GM21423 (cell line): ENCODE data around the gene GXYLT1.
"Not testable (repeated sequence)": the region's sequence is repeated elsewhere in the genome, so short reads cannot be mapped to it uniquely, and the experiment has no call there.

ENCODE experiments used
- ATAC-seq: cut with Tn5 transposase; IDR thresholded peaks from one replicate; pipeline ENCODE4 v1.9.1; 2021; ENCODE audit warnings: mild to moderate bottlenecking, moderate library complexity; ENCODE audit not compliant: unreplicated experiment

Gene GXYLT1

GRCh38 chr12:42144408-42145196, at the start of gene GXYLT1:
GXYLT1 (minus strand) TSS chr12:42144874; CDS start chr12:42144646, 228 bp downstream.
- peak; percentile 94 for ATAC-seq

DNA sequence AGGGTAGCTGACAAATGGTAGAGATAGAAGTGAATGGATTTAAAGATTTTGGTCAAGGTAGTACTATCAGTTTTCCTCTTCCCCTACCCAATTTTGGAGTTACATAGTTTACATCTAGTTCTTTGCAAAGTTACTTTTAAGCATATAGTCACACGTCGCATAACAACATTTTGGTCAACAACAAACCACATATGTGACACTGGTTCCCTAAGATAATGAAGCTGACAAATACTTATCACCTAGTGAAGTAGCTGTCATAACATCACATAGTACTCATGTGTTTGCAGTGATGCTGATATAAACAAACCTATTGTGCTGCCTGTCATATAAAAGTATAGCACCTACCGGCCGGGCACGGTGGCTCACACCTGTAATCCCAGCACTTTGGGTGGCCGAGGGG, 48.0 kb upstream of the GXYLT1 start:
- no peak for ATAC-seq

DNA sequence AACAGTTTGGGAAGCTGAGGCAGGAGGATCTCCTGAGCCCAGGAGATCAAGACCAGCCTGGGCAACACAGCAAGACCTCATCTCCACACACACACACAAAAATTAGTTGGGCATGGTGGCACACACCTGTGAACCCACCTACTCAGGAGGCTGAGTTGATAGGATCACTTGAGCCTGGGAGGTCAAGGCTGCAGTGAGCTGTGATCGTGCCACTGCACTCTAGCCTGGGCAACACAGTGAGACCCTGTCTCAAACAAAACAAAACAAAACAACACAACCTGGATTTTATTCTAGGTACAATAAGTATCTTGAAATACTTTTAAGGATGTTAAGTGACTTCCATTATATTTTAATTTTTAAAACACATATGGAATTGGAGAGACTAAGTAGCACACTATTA, 47.6 kb upstream of the GXYLT1 start:
- no peak for ATAC-seq

GRCh38 chr12:42190376-42190775, 45.7 kb upstream of the GXYLT1 start:
- ATAC-seq, result no peak

DNA sequence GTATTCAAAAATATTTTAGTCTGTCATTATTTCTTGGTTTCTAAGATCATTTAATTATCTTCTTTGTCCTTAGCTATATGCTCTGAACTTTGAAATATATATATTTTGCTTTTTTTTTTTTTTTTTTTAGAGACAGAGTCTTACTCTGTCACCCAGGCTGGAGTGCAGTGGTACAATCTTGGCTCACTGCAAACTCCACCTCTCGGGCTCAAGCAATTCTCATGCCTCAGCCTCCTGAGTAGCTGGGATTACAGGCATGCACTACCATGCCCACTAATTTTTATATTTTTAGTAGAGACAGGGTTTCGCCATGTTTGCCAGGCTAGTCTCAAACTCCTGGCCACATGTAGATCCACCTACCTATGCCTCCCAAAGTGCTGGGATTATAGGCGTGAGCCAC, 43.6 kb upstream of the GXYLT1 start:
- not testable (repeated sequence) for ATAC-seq

DNA sequence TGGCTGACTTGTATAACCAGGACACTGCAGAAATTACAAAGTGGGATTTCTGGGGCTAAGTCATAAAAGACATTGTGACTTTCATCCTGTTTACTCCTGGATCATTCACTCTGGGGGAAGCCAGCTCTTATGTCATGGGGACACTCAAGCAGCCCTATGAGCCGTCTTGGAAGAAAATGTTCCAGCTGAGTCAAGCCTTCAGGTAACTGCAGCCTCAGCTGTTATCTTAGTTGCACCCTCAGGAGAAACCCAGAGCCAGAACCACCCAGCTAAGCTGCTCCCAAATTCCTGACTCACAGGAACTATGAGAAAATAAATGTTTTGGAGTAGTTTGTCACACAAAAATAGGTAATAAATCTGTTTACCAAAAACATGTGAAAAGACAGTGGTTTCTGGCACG, 43.1 kb upstream of the GXYLT1 start:
- no peak for ATAC-seq

DNA sequence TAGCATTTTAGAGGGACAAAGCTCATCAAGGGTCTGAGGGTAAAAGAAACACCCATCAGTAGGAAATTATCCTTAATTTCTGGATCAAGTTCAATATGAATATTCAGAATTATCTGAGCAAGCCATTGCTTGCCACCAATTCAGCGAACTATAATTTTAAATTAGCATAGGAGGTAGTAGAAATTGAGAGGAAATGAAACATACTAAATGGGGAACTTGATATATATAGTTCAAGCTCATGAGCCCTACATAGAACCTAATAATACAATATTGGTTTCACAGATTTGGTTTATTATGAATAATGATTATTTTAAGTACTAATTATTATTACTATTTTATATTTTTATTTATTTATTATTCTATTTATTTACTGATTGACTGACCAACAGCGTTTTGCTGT, 42.1 kb upstream of the GXYLT1 start:
- peak; percentile 54 for ATAC-seq

- no peak for ATAC-seq
Measured at GRCh38 chr12:42182394-42182793, 37.7 kb upstream of the GXYLT1 start.

GRCh38 chr12:42180990-42181596, 36.4 kb upstream of the GXYLT1 start:
- no peak for ATAC-seq

DNA sequence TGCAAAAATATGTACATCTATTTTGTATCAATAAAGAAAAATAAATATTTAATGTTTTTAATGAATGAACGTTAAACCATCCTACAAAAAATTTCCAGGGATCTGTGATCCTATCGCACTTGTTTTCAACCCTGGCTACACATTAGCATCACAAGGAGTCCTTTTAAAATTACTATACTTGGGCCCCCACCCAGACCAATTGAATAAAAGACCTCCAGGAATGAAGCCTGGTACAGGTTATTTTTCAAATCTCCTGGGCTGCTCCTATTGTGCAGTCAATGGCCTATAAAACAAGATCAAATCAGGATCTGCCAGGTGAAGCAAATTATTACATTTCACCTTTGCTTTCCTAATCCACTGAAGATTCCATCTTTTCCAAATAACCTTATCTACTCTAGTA, 33.4 kb upstream of the GXYLT1 start:
- no peak for ATAC-seq

DNA sequence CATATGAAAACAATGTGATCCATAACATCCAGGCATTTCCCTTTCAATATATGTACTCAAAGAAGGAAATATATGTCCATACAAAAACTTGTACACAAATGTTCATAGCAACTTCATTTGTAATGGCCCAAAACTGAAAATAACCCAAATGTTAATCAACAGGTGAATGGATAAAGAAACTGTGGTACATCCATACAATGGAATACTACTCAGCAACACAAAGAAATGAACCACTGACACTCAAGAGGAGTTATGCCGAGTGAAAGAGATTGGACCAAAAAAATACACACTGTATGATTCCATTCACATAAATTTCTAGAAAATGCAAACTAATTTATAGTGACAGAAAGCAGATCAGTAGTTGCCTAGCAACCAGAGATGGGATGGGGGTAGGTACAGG, 30.3 kb upstream of the GXYLT1 start:
- ATAC-seq, result no peak

- no peak for ATAC-seq
Measured at GRCh38 chr12:42173961-42174521, 29.4 kb upstream of the GXYLT1 start.

DNA sequence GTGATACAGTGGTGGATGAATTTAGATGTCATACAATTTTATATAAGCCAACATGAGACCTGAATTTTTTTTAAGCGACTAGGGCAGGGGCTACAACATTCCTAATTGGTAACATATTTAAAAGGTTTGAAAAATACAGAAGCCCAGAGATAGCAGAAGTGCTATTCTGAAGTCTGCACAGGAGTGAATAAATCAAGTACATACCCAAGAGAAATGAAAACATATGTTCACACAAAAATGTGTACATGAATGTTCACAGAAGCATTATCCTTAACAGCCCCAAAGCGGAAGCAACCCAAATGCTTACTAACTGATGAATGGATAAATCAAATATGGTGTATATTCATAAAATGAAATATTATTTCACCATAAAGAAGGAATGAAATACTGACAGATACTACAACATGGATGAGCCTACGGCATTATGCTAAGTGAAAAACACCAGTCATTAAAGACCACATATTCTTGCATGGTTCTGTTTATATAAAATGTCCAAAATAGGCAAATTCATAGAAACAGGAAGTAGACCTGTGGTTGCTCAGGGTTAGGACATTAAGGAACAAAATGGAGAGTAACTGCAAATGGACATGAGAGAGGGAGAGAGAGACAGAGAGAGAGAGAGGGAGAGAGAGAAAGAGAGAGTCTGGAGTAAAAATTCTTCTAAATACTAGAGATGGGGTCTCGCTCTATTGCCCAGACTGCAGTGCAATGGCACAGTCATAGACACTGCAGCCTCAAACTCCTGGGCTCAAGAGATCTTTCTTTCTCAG, 28.0 kb upstream of the GXYLT1 start:
- ATAC-seq, result no peak

- ATAC-seq, result no peak
Measured at GRCh38 chr12:42167711-42168110, 23.0 kb upstream of the GXYLT1 start.

- no peak for ATAC-seq
Measured at GRCh38 chr12:42166501-42166900, 21.8 kb upstream of the GXYLT1 start.

DNA sequence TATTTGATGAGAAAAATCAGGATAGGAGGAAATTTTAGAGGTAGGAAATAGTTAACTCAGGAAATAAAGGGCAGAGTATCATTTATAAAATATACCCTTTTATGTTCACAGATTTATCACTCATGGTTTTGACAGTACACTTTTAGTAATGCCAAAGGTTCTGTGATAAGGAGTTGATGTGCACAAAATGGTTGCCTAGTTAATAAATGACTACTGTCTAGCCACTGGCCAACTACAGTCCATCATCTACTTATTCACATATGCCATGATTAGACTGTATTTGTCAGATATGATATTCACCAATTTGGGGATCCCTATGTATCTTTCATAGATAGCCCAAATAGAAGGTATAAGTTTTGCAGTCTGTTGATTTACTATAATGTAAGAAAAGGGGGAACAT, 19.2 kb upstream of the GXYLT1 start:
- no peak for ATAC-seq

DNA sequence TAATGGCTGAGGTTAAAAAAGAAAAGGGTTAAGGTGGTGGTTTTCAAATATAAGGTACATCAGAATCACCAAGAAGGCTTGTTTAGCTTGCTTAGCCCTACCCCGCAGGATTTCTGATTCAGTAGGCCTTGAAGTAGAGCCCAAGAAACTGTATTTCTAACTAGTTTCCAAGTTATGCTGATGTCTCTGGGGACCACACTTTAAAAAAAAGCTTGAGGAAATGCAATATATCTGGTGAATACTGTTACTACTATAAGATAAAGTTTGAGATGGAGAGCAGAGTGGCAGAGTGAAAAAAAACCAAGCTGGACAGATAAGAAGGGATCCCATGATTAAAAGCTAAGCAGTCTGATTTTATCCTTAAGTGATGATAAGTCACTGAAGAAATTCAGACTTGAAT, 18.3 kb upstream of the GXYLT1 start:
- no peak for ATAC-seq

DNA sequence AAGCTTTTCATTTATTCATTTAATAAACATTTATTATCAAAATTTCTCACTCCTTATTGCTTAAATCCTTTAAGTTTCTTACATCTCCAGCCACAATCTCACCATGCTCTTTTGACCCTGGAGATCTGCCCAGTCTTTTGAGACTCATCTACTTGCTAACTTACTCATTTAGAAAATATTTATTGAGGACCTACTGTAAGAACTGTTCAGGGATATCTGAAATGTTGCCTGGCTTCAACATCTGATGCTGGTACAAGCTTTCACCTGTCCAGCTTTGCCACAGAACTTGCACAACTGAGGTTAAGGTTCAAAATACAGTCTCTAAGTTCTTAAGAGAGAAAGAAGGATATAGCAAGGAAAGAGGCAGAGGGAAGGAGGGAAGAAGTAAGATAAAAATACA, 17.5 kb upstream of the GXYLT1 start:
- no peak for ATAC-seq

GRCh38 chr12:42161529-42161928, 16.9 kb upstream of the GXYLT1 start:
- no peak for ATAC-seq

DNA sequence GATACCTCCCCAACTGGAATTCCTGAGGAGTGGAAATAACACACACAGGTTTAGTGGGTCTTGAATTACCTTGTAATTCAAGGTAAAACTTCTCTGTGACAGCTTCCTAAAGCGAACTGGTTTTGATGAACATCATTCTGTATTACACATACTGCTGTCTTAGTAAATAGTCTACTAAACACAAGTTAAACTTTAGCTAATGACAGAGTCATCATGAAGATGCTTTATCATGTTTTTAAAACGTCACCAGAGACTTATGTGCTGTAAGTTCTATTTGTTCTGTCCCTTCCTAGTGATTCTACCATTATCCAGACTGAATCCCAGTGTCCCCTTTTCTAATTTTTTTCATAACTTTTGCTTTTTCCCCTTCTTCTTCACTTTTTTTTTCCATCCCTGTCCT, 11.6 kb upstream of the GXYLT1 start:
- ATAC-seq, result no peak

GRCh38 chr12:42145552-42146215, 1.0 kb upstream of the GXYLT1 start:
- no peak for ATAC-seq
